Measurements from ENCODE around the gene TIA1. TPM values are rescaled to one million over a fixed set of nuclear protein-coding genes. Genes with fewer than 3 reads are reported as not detected.
"Not testable (repeated sequence)": the region's sequence is repeated elsewhere in the genome, so short reads cannot be mapped to it uniquely, and the experiment has no call there.

The TIA1 gene
- polyA plus RNA-seq, 1 donor from 2014 or later, result 1,297 TPM

- not testable (repeated sequence) for H3K9me3 ChIP-seq (ENCODE audit: low read length); H3K27ac ChIP-seq (ENCODE audit: low read length); H3K27me3 ChIP-seq (ENCODE audit: insufficient read depth, low read depth, low read length); H3K79me2 ChIP-seq (replicated peaks; ENCODE audit: insufficient read depth, low read length); H3K4me2 ChIP-seq (ENCODE audit: low read length); H4K20me1 ChIP-seq (ENCODE audit: insufficient read depth); H2AFZ ChIP-seq (ENCODE audit: low read depth, low read length); H3K4me3 ChIP-seq (ENCODE audit: low read length); H3F3A ChIP-seq (ENCODE audit: insufficient read depth, low read length, poor library complexity, severe bottlenecking); H3K36me3 ChIP-seq (ENCODE audit: insufficient read depth, low read length); H3K9ac ChIP-seq (ENCODE audit: low read length); H3K9me2 ChIP-seq (ENCODE audit: insufficient read depth, low read length)
These were observed 18.5 kb upstream of the TIA1 start for GRCh38 chr2:70266925-70267324.

DNA sequence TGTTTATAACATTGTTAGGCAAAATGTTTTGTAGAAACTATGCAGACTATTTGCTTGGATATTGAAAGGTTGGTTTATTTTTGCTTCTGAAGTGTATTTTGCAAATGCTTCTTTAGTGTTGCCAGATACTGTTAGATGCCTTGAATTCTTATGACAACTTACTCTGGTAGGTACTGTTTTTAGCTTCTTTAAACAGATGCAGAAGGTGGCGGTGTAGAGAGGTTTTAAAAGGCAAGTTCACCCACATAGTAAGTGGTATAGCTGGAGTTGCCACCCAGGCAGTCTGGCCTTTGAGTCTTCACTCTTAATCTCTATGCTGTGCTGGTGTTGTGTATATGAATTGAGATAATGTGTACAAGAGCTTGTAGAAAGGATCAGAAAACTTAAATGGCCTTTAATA is 13.1 kb upstream of the TIA1 start:
- peak overlapping the region; percentile 36 for H3K4me3 ChIP-seq (ENCODE audit: low read length)
- H3K9me2 ChIP-seq (ENCODE audit: insufficient read depth, low read length), result no peaks in the 10 kb centered on the region
- peaks cover 14% of the 10 kb centered on the region for H3K79me2 ChIP-seq (replicated peaks; ENCODE audit: insufficient read depth, low read length)
- H3K9ac ChIP-seq (ENCODE audit: low read length), result no peak overlapping the region
- H3K9me3 ChIP-seq (ENCODE audit: low read length), result no peaks in the 10 kb centered on the region
- H2AFZ ChIP-seq (ENCODE audit: low read depth, low read length), result no peak overlapping the region
- H3K4me2 ChIP-seq (ENCODE audit: low read length), result no peak overlapping the region
- H3F3A ChIP-seq (ENCODE audit: insufficient read depth, low read length, poor library complexity, severe bottlenecking), result no peaks in the 10 kb centered on the region
- H3K36me3 ChIP-seq (ENCODE audit: insufficient read depth, low read length), result peaks cover 6% of the 10 kb centered on the region
- no peak overlapping the region for H3K27ac ChIP-seq (ENCODE audit: low read length)
- H3K27me3 ChIP-seq (ENCODE audit: insufficient read depth, low read depth, low read length), result no peaks in the 10 kb centered on the region
- TF ChIP-seq MXI1 (conservative IDR thresholded peaks at IDR 0.05; ENCODE audit: poor library complexity, severe bottlenecking), result no peak
- no peak for TF ChIP-seq EZH2 (IDR thresholded peaks at IDR 0.05; ENCODE audit: borderline replicate concordance, insufficient read depth, low read length, poor library complexity, severe bottlenecking)
- no peak for TF ChIP-seq REST (IDR thresholded peaks at IDR 0.05; ENCODE audit: borderline replicate concordance)
- TF ChIP-seq POLR2AphosphoS5 (IDR thresholded peaks at IDR 0.05), result no peak
- TF ChIP-seq RAD21 (conservative IDR thresholded peaks at IDR 0.05), result no peak
- no peak for TF ChIP-seq EP300 (conservative IDR thresholded peaks at IDR 0.05; ENCODE audit: poor library complexity, severe bottlenecking)
- no peak for TF ChIP-seq TAF1 (IDR thresholded peaks at IDR 0.05; ENCODE audit: low read depth)
- TF ChIP-seq SMC3 (conservative IDR thresholded peaks at IDR 0.05; ENCODE audit: poor library complexity), result no peak
- TF ChIP-seq, protein P1, sequence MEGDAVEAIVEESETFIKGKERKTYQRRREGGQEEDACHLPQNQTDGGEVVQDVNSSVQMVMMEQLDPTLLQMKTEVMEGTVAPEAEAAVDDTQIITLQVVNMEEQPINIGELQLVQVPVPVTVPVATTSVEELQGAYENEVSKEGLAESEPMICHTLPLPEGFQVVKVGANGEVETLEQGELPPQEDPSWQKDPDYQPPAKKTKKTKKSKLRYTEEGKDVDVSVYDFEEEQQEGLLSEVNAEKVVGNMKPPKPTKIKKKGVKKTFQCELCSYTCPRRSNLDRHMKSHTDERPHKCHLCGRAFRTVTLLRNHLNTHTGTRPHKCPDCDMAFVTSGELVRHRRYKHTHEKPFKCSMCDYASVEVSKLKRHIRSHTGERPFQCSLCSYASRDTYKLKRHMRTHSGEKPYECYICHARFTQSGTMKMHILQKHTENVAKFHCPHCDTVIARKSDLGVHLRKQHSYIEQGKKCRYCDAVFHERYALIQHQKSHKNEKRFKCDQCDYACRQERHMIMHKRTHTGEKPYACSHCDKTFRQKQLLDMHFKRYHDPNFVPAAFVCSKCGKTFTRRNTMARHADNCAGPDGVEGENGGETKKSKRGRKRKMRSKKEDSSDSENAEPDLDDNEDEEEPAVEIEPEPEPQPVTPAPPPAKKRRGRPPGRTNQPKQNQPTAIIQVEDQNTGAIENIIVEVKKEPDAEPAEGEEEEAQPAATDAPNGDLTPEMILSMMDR (IDR thresholded peaks at IDR 0.05; ENCODE audit: poor library complexity, severe bottlenecking), result no peak
- H4K20me1 ChIP-seq (ENCODE audit: insufficient read depth), result no peaks in the 10 kb centered on the region

DNA sequence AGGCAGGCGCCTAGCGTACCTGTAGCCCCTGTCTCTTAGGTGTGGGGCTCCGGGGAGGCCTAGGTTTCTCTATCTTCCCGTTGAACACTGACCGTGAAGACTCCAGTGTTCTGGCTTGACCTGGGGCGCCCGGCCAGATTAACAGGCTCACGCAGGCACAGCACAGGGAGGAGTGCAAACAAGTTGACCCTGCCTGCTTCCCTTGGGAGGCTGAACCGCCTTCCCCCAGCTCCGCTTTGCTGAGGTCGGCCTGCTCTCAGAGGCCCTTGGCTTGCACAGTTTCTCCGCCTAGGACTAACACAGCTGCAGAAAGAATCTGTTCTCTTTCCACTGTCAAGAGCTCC is 10.1 kb upstream of the TIA1 start:
- Histone ChIP-seq H3K27me3 (ENCODE audit: insufficient read depth, low read depth, low read length) (no peaks in the 10 kb centered on the region), H3K9me2 (ENCODE audit: insufficient read depth, low read length) (no peaks in the 10 kb centered on the region), H3K9ac (ENCODE audit: low read length) (peak overlapping the region; percentile 78), H3K4me2 (ENCODE audit: low read length) (peak overlapping the region; percentile 78), H3K36me3 (ENCODE audit: insufficient read depth, low read length) (no peaks in the 10 kb centered on the region), H4K20me1 (ENCODE audit: insufficient read depth) (no peaks in the 10 kb centered on the region), H3K79me2 (replicated peaks; ENCODE audit: insufficient read depth, low read length) (peaks cover 14% of the 10 kb centered on the region), H3K4me3 (ENCODE audit: low read length) (peak overlapping the region; percentile 95), H3K27ac (ENCODE audit: low read length) (peak overlapping the region; percentile 90), H3F3A (ENCODE audit: insufficient read depth, low read length, poor library complexity, severe bottlenecking) (no peaks in the 10 kb centered on the region), H3K9me3 (ENCODE audit: low read length) (no peaks in the 10 kb centered on the region), H2AFZ (ENCODE audit: low read depth, low read length) (peak overlapping the region; percentile 51)
- TF ChIP-seq EP300 (conservative IDR thresholded peaks at IDR 0.05; ENCODE audit: poor library complexity, severe bottlenecking), result no peak
- TF ChIP-seq SMC3 (conservative IDR thresholded peaks at IDR 0.05; ENCODE audit: poor library complexity), result no peak
